ENCODE results near the gene PRKG1.

DNA sequence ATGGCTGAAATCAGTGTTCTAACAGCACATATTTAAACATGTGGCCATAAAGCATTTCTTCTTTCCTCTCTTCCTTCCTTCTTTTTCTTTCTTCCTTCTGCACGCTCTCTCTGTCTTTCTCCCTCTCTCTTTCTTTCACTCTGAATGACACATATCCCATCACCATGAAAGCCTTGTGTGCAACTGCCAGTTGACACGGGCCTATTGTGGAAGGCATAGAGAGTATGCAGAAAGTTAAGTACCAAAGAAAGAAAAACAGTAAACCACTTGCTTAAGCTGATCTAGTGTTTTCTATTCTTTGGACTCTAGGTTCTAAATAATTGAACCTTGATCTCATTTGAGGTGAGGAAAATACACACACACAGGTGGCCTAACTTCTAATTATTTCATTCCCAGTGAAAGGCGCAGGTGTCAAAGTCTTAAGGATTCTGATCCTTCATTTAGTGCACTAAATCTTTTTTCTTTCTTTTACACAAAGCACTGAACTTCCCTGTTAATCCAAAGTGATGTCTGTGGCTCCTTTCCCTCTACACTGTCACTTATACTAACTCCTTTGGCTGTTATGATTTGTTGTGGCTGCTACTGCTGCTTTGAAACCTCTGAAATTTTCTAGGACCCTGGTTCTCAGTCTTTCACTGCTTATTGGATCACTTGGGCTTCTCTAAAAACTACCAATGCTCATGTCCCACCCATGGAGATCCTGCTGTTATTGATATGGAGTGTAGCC lies 1257.5 kb downstream of the PRKG1 start:
- no peak for TF ChIP-seq NFIC (IDR thresholded peaks at IDR 0.05)
- TF ChIP-seq EP300 (IDR thresholded peaks at IDR 0.05; ENCODE audit: borderline replicate concordance): no peak
- no peak for TF ChIP-seq MAX (IDR thresholded peaks at IDR 0.05)
- no peak for TF ChIP-seq CREB1 (IDR thresholded peaks at IDR 0.05; ENCODE audit: low read depth)
- TF ChIP-seq FOXM1 (IDR thresholded peaks at IDR 0.05; ENCODE audit: borderline replicate concordance, low read depth): no peak
- TF ChIP-seq CEBPB (IDR thresholded peaks at IDR 0.05): no peak
- TF ChIP-seq TAF1 (IDR thresholded peaks at IDR 0.05; ENCODE audit: low read depth): no peak

All from Ishikawa (cell line).